SK-N-SH (cell line): Measurements from ENCODE around the gene MRNIP.

ENCODE experiments used
- CTCF ChIP-seq: fragments of 200-600 bp; sonication (generic); IDR thresholded peaks from 2 replicates; pipeline ENCODE4 v1.6.1; 2017; ENCODE audit warnings: antibody characterized with exemption, mild to moderate bottlenecking, moderate library complexity
- FOXJ3 ChIP-seq: sonication (generic); formaldehyde crosslinking; IDR thresholded peaks from 2 replicates; pipeline ENCODE4 v1.5.1; 2020; ENCODE audit warnings: mild to moderate bottlenecking, missing genetic modification reagents
- GABPA ChIP-seq: IDR thresholded peaks from 2 replicates; pipeline ENCODE4 v1.4.0; 2012; ENCODE audit warnings: low read depth, mild to moderate bottlenecking
- POLR2AphosphoS5 ChIP-seq: IDR thresholded peaks from 2 replicates; pipeline ENCODE4 v1.6.1; 2012; ENCODE audit warnings: low read depth, low read length
- RAD21 ChIP-seq: IDR thresholded peaks from 2 replicates; pipeline ENCODE4 v1.6.1; 2012; ENCODE audit warnings: mild to moderate bottlenecking, low read length
- TCF12 ChIP-seq: IDR thresholded peaks from 2 replicates; pipeline ENCODE4 v1.4.0; 2012

- TF ChIP-seq GABPA, result no peak
- TF ChIP-seq RAD21, result no peak
- TF ChIP-seq CTCF, result no peak
- TF ChIP-seq POLR2AphosphoS5, result no peak
- TF ChIP-seq TCF12, result no peak
- no peak for TF ChIP-seq FOXJ3 (CRISPR knock-in tag)
Observed at GRCh38 chr5:179817470-179817840, 41.2 kb downstream of the MRNIP start.
